ENCODE data around the gene LRRC2. TPM values are rescaled to one million over a fixed set of nuclear protein-coding genes. Genes with fewer than 3 reads are reported as not detected.

Gene LRRC2
- total RNA-seq, 4 donors from 2014 or later, result 0.62 to 2.0 (median 1.1) TPM; not detected in 1

- Histone ChIP-seq H3K27ac (no peak overlapping the region), H3K4me1 (no peaks in the 10 kb centered on the region), H3K9me3 (no peaks in the 10 kb centered on the region), H3K36me3 (no peaks in the 10 kb centered on the region), H3K4me3 (no peak overlapping the region), H3K27me3 (peaks cover 20% of the 10 kb centered on the region)
- TF ChIP-seq EP300 (IDR thresholded peaks at IDR 0.05) (no peak), POLR2A (IDR thresholded peaks at IDR 0.05) (no peak), POLR2AphosphoS5 (IDR thresholded peaks at IDR 0.05) (no peak)
- TF ChIP-seq, protein P1, sequence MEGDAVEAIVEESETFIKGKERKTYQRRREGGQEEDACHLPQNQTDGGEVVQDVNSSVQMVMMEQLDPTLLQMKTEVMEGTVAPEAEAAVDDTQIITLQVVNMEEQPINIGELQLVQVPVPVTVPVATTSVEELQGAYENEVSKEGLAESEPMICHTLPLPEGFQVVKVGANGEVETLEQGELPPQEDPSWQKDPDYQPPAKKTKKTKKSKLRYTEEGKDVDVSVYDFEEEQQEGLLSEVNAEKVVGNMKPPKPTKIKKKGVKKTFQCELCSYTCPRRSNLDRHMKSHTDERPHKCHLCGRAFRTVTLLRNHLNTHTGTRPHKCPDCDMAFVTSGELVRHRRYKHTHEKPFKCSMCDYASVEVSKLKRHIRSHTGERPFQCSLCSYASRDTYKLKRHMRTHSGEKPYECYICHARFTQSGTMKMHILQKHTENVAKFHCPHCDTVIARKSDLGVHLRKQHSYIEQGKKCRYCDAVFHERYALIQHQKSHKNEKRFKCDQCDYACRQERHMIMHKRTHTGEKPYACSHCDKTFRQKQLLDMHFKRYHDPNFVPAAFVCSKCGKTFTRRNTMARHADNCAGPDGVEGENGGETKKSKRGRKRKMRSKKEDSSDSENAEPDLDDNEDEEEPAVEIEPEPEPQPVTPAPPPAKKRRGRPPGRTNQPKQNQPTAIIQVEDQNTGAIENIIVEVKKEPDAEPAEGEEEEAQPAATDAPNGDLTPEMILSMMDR (IDR thresholded peaks at IDR 0.05), result no peak
- 63 to 85% methylated on average over 4 to 5 of the region's 5 CpGs for WGBS, 2 donors (ENCODE audit: low coverage in 1 of 2)
- ATAC-seq, result no peak
Observed at GRCh38 chr3:46504789-46505188, 61.3 kb downstream of the LRRC2 start.

DNA sequence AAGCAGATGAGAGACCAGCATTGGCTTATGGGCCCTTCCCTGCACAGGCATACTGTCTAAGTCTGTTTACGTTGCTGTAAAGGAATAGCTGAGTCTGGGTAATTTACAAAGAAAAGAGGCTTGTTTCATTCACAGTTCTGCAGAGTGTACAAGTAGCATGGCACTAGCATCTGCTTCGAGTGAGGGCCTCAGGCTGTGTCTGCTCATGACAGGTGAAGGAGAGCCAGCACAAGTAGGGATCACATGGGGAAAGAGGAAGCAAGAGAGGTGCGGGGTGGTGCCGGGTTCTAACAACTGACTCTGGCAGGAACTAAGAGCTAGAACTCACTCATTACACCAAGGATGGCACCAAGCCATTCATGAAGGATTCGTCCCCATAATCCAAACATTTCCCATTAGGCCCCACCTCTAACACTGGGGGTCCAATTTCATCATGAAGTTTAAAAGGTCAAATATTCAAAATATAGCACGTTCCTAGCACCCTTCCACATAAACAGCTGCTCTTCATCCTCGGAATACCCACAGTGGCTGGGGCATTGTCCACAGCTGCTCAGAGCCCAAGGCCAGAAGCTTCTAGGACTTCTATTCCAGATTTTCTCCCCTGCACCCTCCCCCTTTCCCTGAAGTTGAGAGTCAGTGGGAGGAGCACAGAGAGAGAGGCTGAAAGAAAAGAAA is 62.8 kb downstream of the LRRC2 start:
- TF ChIP-seq, protein P1 (IDR thresholded peaks at IDR 0.05), result no peak
- no peak for TF ChIP-seq POLR2AphosphoS5 (IDR thresholded peaks at IDR 0.05)
- no peak for TF ChIP-seq EP300 (IDR thresholded peaks at IDR 0.05)
- TF ChIP-seq POLR2A (IDR thresholded peaks at IDR 0.05), result no peak
- H3K27ac ChIP-seq, result no peak overlapping the region
- H3K9me3 ChIP-seq, result no peaks in the 10 kb centered on the region
- H3K27me3 ChIP-seq, result peaks cover 20% of the 10 kb centered on the region
- 43 to 60% methylated on average over 4 to 6 of the region's 7 CpGs for WGBS, 2 donors (ENCODE audit: low coverage in 1 of 2)
- ATAC-seq, result no peak
- no peaks in the 10 kb centered on the region for H3K36me3 ChIP-seq
- no peaks in the 10 kb centered on the region for H3K4me1 ChIP-seq
- no peak overlapping the region for H3K4me3 ChIP-seq

DNA sequence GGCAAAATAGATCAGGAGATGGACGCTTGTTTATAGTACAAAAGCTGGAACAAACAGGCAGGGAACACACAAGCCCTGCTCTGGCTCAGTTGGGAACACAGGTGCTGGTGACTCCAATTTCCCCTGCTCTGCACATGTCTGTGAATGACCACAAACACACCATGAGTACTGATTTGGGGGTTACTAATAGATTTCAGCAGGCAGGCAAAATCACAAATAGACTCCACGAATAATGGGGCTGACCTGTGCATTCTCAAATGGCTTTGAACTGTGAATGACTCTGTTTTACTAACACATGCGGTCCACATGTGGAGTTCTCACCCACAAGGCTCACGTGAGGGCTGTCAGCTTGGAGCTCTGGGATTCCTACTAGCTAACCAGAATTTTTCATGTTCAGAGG is 64.4 kb downstream of the LRRC2 start:
- no peaks in the 10 kb centered on the region for H3K36me3 ChIP-seq
- H3K27me3 ChIP-seq, result peaks cover 17% of the 10 kb centered on the region
- 64 to 71% methylated on average over 2 to 3 of the region's 4 CpGs for WGBS, 2 donors (ENCODE audit: low coverage in 1 of 2)
- TF ChIP-seq POLR2A (IDR thresholded peaks at IDR 0.05), result no peak
- no peak for TF ChIP-seq POLR2AphosphoS5 (IDR thresholded peaks at IDR 0.05)
- TF ChIP-seq, protein P1 (IDR thresholded peaks at IDR 0.05), result no peak
- TF ChIP-seq EP300 (IDR thresholded peaks at IDR 0.05), result no peak
- H3K4me3 ChIP-seq, result no peak overlapping the region
- H3K9me3 ChIP-seq, result no peaks in the 10 kb centered on the region
- H3K27ac ChIP-seq, result no peak overlapping the region
- no peaks in the 10 kb centered on the region for H3K4me1 ChIP-seq
- ATAC-seq, result no peak

GRCh38 chr3:46500656-46501635 is 65.2 kb downstream of the LRRC2 start:
- H3K36me3 ChIP-seq, result no peaks in the 10 kb centered on the region
- no peaks in the 10 kb centered on the region for H3K4me1 ChIP-seq
- no peak for ATAC-seq
- peaks cover 13% of the 10 kb centered on the region for H3K27me3 ChIP-seq
- H3K27ac ChIP-seq, result no peak overlapping the region
- no peaks in the 10 kb centered on the region for H3K9me3 ChIP-seq
- 64 to 84% methylated on average over 3 of the region's 5 CpGs for WGBS, 2 donors (ENCODE audit: low coverage in 1 of 2)
- H3K4me3 ChIP-seq, result no peak overlapping the region
- no peak for TF ChIP-seq EP300 (IDR thresholded peaks at IDR 0.05)
- no peak for TF ChIP-seq POLR2A (IDR thresholded peaks at IDR 0.05)
- TF ChIP-seq, protein P1 (IDR thresholded peaks at IDR 0.05), result no peak
- TF ChIP-seq POLR2AphosphoS5 (IDR thresholded peaks at IDR 0.05), result no peak
